IPS DF 6.9 (cell line): ENCODE results near the gene CSF2.
"Not testable (repeated sequence)": the region's sequence is repeated elsewhere in the genome, so short reads cannot be mapped to it uniquely, and the experiment has no call there.

ENCODE experiments used
- DNase-seq: peaks from one replicate; pipeline ENCODE4 v3.0.0-alpha.2; 2013; ENCODE audit warnings: low read depth, low spot score
- H3K27ac ChIP-seq: one replicate; pipeline ENCODE4 v1.5.1; 2013; ENCODE audit warnings: low read length, control low read depth
- H3K27me3 ChIP-seq: 2 replicates; pipeline ENCODE4 v1.6.1; 2013; ENCODE audit warnings: mild to moderate bottlenecking, low read length; ENCODE audit not compliant: control insufficient read depth, insufficient read depth
- H3K36me3 ChIP-seq: 2 replicates; pipeline ENCODE4 v1.6.1; 2013; ENCODE audit warnings: low read length; ENCODE audit not compliant: control insufficient read depth, insufficient read depth
- H3K4me1 ChIP-seq: 2 replicates; pipeline ENCODE4 v1.6.1; 2013; ENCODE audit warnings: low read length; ENCODE audit not compliant: control insufficient read depth, insufficient read depth
- H3K4me3 ChIP-seq: 2 replicates; pipeline ENCODE4 v1.5.1; 2013; ENCODE audit warnings: mild to moderate bottlenecking, low read length
- H3K9me3 ChIP-seq: 2 replicates; pipeline ENCODE4 v1.6.1; 2013; ENCODE audit warnings: low read length, inconsistent platforms; ENCODE audit not compliant: control insufficient read depth, insufficient read depth
- WGBS: extraction: QIAGEN DNeasy Blood & Tissue Kit; methylation state at CpG from one replicate; pipeline ENCODE4 v1.1.7; 2013; ENCODE audit warnings: mixed read lengths, missing lambda C conversion rate; ENCODE audit not compliant: insufficient read length, insufficient coverage; 5-methylcytosine and 5-hydroxymethylcytosine counted together

CSF2 gene

DNA sequence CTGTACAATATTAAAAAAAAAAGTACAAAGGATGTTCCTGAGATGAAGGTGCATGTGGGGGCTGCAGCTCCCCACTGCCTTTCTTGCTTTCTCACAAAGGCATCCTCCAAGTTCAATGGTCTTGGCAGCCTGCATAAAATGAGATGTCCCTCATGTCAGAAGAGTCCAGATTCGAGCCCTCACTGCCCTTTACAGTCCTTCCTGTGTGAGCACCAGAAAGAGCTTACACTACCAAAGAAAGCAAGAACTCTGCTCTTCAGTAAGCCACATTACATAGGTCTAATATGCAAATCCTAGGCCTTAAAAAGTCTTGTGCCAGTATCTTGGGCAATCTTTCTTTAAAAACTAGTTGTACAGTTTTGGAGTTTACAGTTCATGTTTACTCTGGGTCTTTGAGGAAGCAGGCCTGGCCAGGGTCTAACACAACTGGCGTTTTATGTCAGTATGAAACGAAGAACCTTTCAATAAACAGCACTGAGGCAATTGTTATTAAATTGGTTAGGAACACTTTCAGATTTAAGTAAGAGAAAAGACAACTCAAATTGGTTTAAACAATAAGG lies 36.0 kb downstream of the CSF2 start:
- no peak for DNase-seq
- Histone ChIP-seq H3K9me3 (no peaks in the 10 kb centered on the region), H3K27ac (no peak overlapping the region), H3K36me3 (no peaks in the 10 kb centered on the region), H3K4me1 (no peaks in the 10 kb centered on the region), H3K27me3 (no peaks in the 10 kb centered on the region), H3K4me3 (no peak overlapping the region)
- no CpG with 5 or more reads among the region's 3 CpGs for WGBS

DNA sequence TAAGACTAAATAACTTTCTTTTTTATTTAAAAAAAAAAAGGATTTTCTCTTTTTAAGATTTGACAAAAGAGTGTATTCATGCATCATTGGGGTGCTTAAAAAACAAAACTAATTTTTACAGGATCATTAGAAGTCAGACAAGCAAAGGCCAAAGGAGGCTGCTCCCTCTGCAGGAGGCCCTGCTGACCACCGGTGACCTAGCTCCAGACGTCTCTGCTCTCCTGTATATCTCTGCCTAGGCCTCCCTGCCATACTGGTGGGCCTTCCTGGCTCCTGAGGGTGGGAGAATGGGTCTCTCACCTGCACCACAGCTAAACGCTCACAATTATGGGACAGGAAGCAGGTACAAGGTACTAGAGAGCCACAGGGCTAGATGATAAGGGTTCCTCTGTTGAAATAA lies 36.6 kb downstream of the CSF2 start:
- no CpG with 5 or more reads among the region's 3 CpGs for WGBS
- Histone ChIP-seq H3K4me1 (no peaks in the 10 kb centered on the region), H3K27me3 (no peaks in the 10 kb centered on the region), H3K9me3 (no peaks in the 10 kb centered on the region), H3K27ac (no peak overlapping the region), H3K36me3 (no peaks in the 10 kb centered on the region), H3K4me3 (no peak overlapping the region)
- DNase-seq, result no peak

DNA sequence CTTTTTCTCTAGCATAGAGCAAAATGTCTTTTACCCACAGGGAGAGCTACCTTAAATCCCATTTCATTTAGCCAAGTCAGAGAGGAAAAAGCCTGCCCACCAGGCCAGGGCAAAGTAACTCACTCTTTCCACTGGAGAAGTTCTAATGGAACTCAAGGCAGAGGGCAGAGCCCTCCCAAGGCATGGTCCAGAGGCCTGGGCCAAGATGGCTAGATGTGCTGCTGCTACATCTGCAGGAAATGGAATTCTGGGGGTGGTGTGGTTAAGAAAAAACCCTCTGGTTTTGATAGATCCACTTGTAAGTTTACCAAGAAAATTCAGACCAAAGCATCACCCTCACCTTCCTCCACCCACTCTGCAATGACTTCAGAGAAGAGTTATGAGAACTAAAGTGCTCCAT lies 37.3 kb downstream of the CSF2 start:
- Histone ChIP-seq H3K9me3 (no peaks in the 10 kb centered on the region), H3K36me3 (no peaks in the 10 kb centered on the region), H3K4me3 (no peak overlapping the region), H3K27me3 (no peaks in the 10 kb centered on the region), H3K4me1 (no peaks in the 10 kb centered on the region), H3K27ac (no peak overlapping the region)
- DNase-seq, result no peak

DNA sequence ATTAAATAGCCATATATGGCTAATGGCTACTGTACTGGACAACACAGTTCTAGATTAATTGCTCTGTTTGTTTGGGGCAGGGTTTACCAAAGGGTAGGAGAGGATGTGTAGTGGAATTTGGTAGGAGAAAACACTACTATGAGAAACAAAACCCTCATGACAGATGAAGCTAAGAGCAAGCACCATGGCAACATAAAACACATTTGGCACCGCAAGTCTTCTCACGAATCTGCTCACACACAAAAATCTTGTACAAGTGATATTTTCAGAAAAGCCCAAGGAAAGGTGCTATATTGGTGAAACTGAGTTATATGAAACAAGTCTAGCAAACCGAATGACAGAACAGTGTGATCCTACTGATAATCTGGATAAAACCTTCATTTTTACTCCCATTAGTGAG lies 38.5 kb downstream of the CSF2 start:
- DNase-seq, result no peak
- no peak overlapping the region for H3K27ac ChIP-seq
- H3K9me3 ChIP-seq, result no peaks in the 10 kb centered on the region
- no peaks in the 10 kb centered on the region for H3K36me3 ChIP-seq
- H3K4me3 ChIP-seq, result no peak overlapping the region
- WGBS, result no CpG with 5 or more reads among the region's 3 CpGs
- no peaks in the 10 kb centered on the region for H3K27me3 ChIP-seq
- H3K4me1 ChIP-seq, result peaks cover under 1% of the 10 kb centered on the region; the same call in 1 of the 2 replicates

DNA sequence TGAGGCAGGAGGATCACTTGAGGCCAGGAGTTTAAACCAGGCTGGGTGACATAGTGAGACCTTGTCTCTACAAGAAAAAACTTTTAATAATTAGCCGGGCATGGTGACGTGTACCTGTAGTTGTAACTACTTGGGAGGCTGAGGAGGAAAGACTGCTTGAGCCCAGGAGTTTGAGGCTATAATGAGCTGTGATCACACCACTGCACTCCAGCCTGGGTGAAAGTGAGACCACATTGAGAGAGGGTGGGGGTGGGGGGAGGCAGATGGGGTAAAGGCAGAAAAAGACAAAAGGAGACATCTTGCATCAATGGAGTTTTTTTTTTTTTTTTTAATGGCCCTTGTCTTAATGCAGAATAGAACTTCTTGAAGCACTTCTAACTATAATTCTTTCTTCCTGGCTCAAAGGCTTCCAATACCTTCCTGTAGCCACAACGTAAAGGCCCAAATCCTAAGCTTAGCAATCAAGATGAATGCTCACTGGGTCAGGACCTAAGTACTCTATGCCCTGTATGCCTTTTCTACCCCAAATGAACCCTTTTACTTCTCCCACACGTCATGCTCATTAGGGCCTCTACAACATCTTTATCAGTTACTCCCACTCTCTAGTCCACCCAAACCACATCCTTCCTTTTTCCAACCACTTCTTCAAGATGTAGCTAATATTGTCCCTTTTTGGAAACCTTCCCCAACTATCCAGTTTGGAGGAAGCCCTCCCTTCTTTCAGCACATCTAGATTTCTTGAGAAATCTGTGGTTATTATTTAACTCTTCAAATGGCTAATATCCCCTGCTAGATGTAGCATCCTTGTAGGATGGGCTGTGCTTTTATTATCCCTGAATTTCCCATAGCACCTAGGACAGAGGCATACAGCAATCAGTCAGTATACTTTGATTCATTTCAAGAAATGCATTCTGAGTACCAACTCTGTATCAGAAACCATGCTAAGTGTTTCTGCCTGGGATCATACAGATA lies 40.8 kb downstream of the CSF2 start:
- peaks cover 2% of the 10 kb centered on the region; the same call in 1 of the 2 replicates for H3K4me1 ChIP-seq
- no peak for DNase-seq
- no peaks in the 10 kb centered on the region for H3K27me3 ChIP-seq
- H3K9me3 ChIP-seq, result no peaks in the 10 kb centered on the region
- no peak overlapping the region for H3K27ac ChIP-seq
- H3K36me3 ChIP-seq, result no peaks in the 10 kb centered on the region
- WGBS, result no CpG with 5 or more reads among the region's 4 CpGs
- H3K4me3 ChIP-seq, result no peak overlapping the region

DNA sequence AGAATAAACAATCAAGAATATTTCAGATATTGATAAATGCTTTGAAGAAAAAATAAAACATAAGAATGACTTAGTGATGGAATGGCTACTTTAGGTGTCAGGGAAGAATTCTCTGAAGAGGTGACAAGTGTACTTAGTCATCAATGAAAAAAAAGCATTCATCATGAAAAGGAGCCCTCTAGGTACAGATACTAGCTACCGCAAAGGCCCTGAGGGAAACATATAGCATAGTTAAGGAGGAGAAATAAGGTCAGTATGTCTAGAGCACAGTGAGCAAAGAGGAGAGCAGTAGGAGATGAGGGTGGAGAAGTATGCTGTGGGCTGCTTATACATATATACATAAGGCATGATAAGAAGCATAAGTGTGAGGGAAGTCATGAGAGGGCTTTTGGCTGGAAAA lies 41.8 kb downstream of the CSF2 start:
- peaks cover 2% of the 10 kb centered on the region; the same call in 1 of the 2 replicates for H3K4me1 ChIP-seq
- H3K27me3 ChIP-seq, result no peaks in the 10 kb centered on the region
- no peaks in the 10 kb centered on the region for H3K9me3 ChIP-seq
- no peaks in the 10 kb centered on the region for H3K36me3 ChIP-seq
- WGBS, result no CpG with 5 or more reads among the region's 1 CpG
- no peak overlapping the region for H3K27ac ChIP-seq
- no peak overlapping the region for H3K4me3 ChIP-seq
- no peak for DNase-seq

DNA sequence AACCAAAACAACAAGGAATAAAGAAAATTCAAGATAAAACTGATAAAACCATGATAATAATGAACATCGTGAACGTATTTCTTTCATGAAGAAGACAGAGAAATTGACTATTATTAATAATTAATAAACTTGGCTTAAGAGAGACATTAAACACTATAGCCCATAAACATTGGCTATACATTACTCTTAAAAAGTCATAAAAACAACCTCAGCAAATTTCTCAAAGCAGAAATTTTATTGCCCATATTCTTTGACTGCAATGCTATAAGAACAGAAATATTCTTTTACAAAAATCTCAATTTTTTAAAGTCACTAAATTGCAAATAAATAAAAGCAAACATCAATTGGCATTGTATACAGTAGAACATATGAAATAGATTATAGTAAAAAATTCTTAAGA lies 42.5 kb downstream of the CSF2 start:
- H3K9me3 ChIP-seq, result no peaks in the 10 kb centered on the region
- no CpG with 5 or more reads among the region's 2 CpGs for WGBS
- no peak overlapping the region for H3K27ac ChIP-seq
- DNase-seq, result no peak
- H3K27me3 ChIP-seq, result no peaks in the 10 kb centered on the region
- H3K4me3 ChIP-seq, result no peak overlapping the region
- H3K36me3 ChIP-seq, result no peaks in the 10 kb centered on the region
- H3K4me1 ChIP-seq, result peaks cover 2% of the 10 kb centered on the region; the same call in 1 of the 2 replicates

DNA sequence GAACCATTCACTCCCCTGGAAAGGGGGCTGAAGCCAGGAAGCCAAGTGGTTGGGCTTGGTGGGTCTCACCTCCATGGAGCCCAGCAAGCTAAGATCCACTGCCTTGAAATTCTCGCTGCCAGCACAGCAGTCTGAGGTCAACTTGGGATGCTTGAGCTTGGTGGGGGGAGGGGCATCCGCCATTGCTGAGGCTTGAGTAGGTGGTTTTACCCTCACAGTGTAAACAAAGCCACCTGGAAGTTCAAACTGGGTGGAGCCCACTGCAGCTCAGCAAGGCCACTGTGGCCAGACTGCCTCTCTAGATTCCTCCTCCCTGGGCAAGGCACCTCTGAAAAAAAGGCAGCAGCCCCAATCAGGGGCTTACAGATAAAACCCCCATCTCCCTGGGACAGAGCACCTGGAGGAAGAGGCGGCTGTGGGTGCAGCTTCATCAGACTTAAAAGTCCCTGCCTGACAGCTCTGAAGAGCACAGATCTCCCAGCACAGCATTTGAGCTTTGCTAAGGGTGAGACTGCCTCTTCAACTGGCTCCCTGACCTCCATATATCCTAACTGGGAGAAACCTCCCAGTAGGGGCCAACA lies 43.4 kb downstream of the CSF2 start:
- H3K27ac ChIP-seq, H3K27me3 ChIP-seq, H3K9me3 ChIP-seq, H3K36me3 ChIP-seq, H3K4me3 ChIP-seq, DNase-seq, H3K4me1 ChIP-seq: not testable (repeated sequence)
- WGBS, result no CpG with 5 or more reads among the region's 3 CpGs

DNA sequence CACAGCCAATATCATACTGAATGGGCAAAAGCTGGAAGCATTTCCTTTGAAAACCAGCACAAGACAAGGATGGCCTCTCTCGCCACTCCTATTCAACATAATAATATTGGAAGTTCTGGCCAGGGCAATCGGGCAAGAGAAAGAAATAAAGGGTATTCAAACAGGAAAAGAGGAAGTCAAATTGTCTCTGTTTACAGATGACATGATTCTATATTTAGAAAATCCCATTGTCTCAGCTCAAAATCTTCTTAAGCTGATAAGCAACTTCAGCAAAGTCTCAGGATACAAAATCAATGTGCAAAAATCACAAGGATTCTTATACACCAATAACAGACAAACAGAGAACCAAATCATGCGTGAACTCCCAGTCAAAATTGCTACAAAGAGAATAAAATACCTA lies 47.1 kb downstream of the CSF2 start:
- not testable (repeated sequence) for DNase-seq, H3K27me3 ChIP-seq, H3K9me3 ChIP-seq, H3K4me1 ChIP-seq, H3K27ac ChIP-seq, H3K4me3 ChIP-seq, H3K36me3 ChIP-seq
- no CpG with 5 or more reads among the region's 3 CpGs for WGBS

DNA sequence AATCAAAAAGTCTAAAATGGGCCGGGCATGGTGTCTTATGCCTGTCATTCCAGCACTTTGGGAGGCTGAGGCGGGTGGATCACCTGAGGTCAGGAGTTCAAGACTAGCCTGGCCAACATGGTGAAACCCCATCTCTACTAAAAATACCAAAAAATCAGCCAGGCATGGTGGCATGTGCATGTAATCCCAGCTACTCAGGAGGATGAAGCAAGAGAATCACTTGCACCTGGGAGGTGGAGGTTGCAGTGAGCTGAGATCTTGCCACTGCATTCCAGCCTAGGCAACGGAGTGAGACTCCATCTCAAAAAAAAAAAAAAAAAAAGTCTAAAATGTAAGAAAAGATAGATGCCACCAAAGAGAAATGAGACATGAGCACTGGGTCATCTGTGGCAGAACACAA lies 49.4 kb downstream of the CSF2 start:
- not testable (repeated sequence) for H3K27ac ChIP-seq, H3K4me3 ChIP-seq, H3K27me3 ChIP-seq, H3K36me3 ChIP-seq, H3K4me1 ChIP-seq, DNase-seq, H3K9me3 ChIP-seq
- WGBS, result no CpG with 5 or more reads among the region's 3 CpGs
